Sigmoid colon (tissue), 7 donors: ENCODE data around the gene TREML4. TPM values are rescaled to one million over a fixed set of nuclear protein-coding genes. Genes with fewer than 3 reads are reported as not detected.
"Not testable (repeated sequence)": the region's sequence is repeated elsewhere in the genome, so short reads cannot be mapped to it uniquely, and the experiment has no call there.

Source experiments
- DNase-seq: peaks from one replicate; pipeline ENCODE4 v3.0.0-alpha.2; 2019
- H3K27ac ChIP-seq, 4 donors: fragments of 200-600 bp; sonication (generic); one replicate each; pipeline ENCODE4 v1.5.1; 2016 to 2019; ENCODE audit warnings: mild to moderate bottlenecking in 1 of 4
- H3K27me3 ChIP-seq, 3 donors: fragments of 200-600 bp; sonication (generic); one replicate each; pipeline ENCODE4 v1.5.1; 2019; ENCODE audit warnings: mild to moderate bottlenecking in 1 of 3
- H3K36me3 ChIP-seq, 4 donors: fragments of 200-600 bp; sonication (generic); one replicate each; pipeline ENCODE4 v1.5.1; 2016 to 2019
- H3K4me1 ChIP-seq, 4 donors: fragments of 200-600 bp; sonication (generic); one replicate each; pipeline ENCODE4 v1.5.1; 2017 to 2019
- H3K4me3 ChIP-seq, 4 donors: fragments of 200-600 bp; sonication (generic); one replicate each; pipeline ENCODE4 v1.5.1; 2017 to 2019; ENCODE audit warnings: mild to moderate bottlenecking in 2 of 4, moderate library complexity in 1 of 4
- H3K9me3 ChIP-seq, 4 donors: fragments of 200-600 bp in 3 of 4; sonication (generic) in 3 of 4; one replicate each; pipeline versions ENCODE4 v1.5.1 to v1.6.1; 2013 to 2019
- EP300 ChIP-seq, 4 donors: sonication (generic); formaldehyde crosslinking; IDR thresholded peaks; one replicate each; pipeline ENCODE4 v1.6.1; 2017; ENCODE audit warnings: antibody characterized with exemption in 4 of 4
- POLR2A ChIP-seq, 2 donors: fragments of 450-650 bp; IDR thresholded peaks; one replicate each; pipeline ENCODE4 v1.6.1; 2016; ENCODE audit warnings: antibody characterized with exemption in 2 of 2, mild to moderate bottlenecking in 2 of 2, moderate library complexity in 2 of 2
- POLR2AphosphoS5 ChIP-seq, 4 donors: sonication (generic); formaldehyde crosslinking; IDR thresholded peaks; one replicate each; pipeline ENCODE4 v1.6.1; 2017; ENCODE audit warnings: antibody characterized with exemption in 4 of 4
- WGBS, 2 donors: extraction: QIAGEN DNeasy Blood & Tissue Kit; methylation state at CpG; one replicate each; pipeline ENCODE4 v1.1.7; 2013; 5-methylcytosine and 5-hydroxymethylcytosine counted together
- intact Hi-C: fragments of 100-400 bp; cut with DNase I; formaldehyde crosslinking; loops from one replicate; pipeline ENCODE4 v1.15.1; 2023
- polyA plus RNA-seq, 3 donors: library from polyadenylated mRNA; stranded (reverse); fragments of 200-250 nt; gene quantifications; one replicate each; pipeline ENCODE4 v1.2.3, GENCODE V29; 2013
- total RNA-seq, 4 donors: library from RNA; depleted of rRNA; stranded (reverse); fragments of >200 nt; gene quantifications; one replicate each; pipeline ENCODE4 v1.1.0, GENCODE V29; 2016
- TF ChIP-seq, protein P1 (sequence below), 4 experiments: fragments of 450-650 bp in 3 of 4; fragments of 200-600 bp in 1 of 4; IDR thresholded peaks; one replicate each; pipeline ENCODE4 v1.5.1; 2016 to 2019; ENCODE audit warnings: antibody characterized with exemption in 4 of 4, mild to moderate bottlenecking in 3 of 4, moderate library complexity in 2 of 4
- donor health status: healthy with polysubstance abuse.
- donor health status: Bipolar disorder and iron deficiency.
- donor health status: healthy.

The TREML4 gene
- total and polyA plus RNA-seq, 7 donors, result 0.22 TPM; not detected in 6

- 74 to 86% methylated on average over 7 of the region's 7 CpGs for WGBS, 2 donors
- Histone ChIP-seq H3K4me1 (no peaks in the 10 kb centered on the region), H3K27ac (no peak overlapping the region), H3K9me3 (peaks cover 0 to 2% (median under 1%) of the 10 kb centered on the region in 4 donors), H3K4me3 (no peak overlapping the region), H3K27me3 (peaks cover 0 to 3% (median 0%) of the 10 kb centered on the region in 3 donors), H3K36me3 (no peaks in the 10 kb centered on the region)
- no peak for DNase-seq
- TF ChIP-seq, protein P1, sequence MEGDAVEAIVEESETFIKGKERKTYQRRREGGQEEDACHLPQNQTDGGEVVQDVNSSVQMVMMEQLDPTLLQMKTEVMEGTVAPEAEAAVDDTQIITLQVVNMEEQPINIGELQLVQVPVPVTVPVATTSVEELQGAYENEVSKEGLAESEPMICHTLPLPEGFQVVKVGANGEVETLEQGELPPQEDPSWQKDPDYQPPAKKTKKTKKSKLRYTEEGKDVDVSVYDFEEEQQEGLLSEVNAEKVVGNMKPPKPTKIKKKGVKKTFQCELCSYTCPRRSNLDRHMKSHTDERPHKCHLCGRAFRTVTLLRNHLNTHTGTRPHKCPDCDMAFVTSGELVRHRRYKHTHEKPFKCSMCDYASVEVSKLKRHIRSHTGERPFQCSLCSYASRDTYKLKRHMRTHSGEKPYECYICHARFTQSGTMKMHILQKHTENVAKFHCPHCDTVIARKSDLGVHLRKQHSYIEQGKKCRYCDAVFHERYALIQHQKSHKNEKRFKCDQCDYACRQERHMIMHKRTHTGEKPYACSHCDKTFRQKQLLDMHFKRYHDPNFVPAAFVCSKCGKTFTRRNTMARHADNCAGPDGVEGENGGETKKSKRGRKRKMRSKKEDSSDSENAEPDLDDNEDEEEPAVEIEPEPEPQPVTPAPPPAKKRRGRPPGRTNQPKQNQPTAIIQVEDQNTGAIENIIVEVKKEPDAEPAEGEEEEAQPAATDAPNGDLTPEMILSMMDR (IDR thresholded peaks at IDR 0.05), result no peak
- TF ChIP-seq POLR2AphosphoS5 (IDR thresholded peaks at IDR 0.05), result no peak
- no peak for TF ChIP-seq EP300 (IDR thresholded peaks at IDR 0.05)
- TF ChIP-seq POLR2A (IDR thresholded peaks at IDR 0.05), result no peak
- intact Hi-C loops, result no loop called here
Observed at GRCh38 chr6:41184761-41185160, 43.4 kb upstream of the TREML4 start.

GRCh38 chr6:41186031-41186562 lies 42.1 kb upstream of the TREML4 start:
- intact Hi-C loops, result no loop called here
- WGBS, 2 donors, result 63 to 76% methylated on average over 10 of the region's 10 CpGs
- Histone ChIP-seq H3K4me1 (no peaks in the 10 kb centered on the region), H3K9me3 (peaks cover 0 to 7% (median 2%) of the 10 kb centered on the region in 4 donors), H3K36me3 (no peaks in the 10 kb centered on the region), H3K27me3 (no peaks in the 10 kb centered on the region), H3K4me3 (no peak overlapping the region), H3K27ac (no peak overlapping the region)
- TF ChIP-seq EP300 (IDR thresholded peaks at IDR 0.05) (no peak), POLR2AphosphoS5 (IDR thresholded peaks at IDR 0.05) (no peak), POLR2A (IDR thresholded peaks at IDR 0.05) (no peak)
- TF ChIP-seq, protein P1 (IDR thresholded peaks at IDR 0.05), result no peak
- no peak for DNase-seq

- Histone ChIP-seq H3K4me3 (no peak overlapping the region), H3K27ac (no peak overlapping the region), H3K4me1 (no peaks in the 10 kb centered on the region), H3K27me3 (peaks cover 0 to 10% (median 0%) of the 10 kb centered on the region in 3 donors), H3K36me3 (no peaks in the 10 kb centered on the region), H3K9me3 (peaks cover 0 to 7% (median 2%) of the 10 kb centered on the region in 4 donors)
- no peak for DNase-seq
- WGBS, 2 donors, result 69 to 85% methylated on average over 8 of the region's 8 CpGs
- intact Hi-C loops, result no loop called here
- TF ChIP-seq, protein P1 (IDR thresholded peaks at IDR 0.05), result no peak
- no peak for TF ChIP-seq POLR2A (IDR thresholded peaks at IDR 0.05)
- TF ChIP-seq EP300 (IDR thresholded peaks at IDR 0.05), result no peak
- no peak for TF ChIP-seq POLR2AphosphoS5 (IDR thresholded peaks at IDR 0.05)
Observed at GRCh38 chr6:41187924-41188886, 39.9 kb upstream of the TREML4 start.

GRCh38 chr6:41189046-41189445 lies 39.1 kb upstream of the TREML4 start:
- H3K36me3 ChIP-seq, intact Hi-C loops, H3K4me3 ChIP-seq, H3K9me3 ChIP-seq, DNase-seq, H3K27ac ChIP-seq, H3K4me1 ChIP-seq: not testable (repeated sequence)
- H3K27me3 ChIP-seq, result peaks cover 0 to 10% (median 0%) of the 10 kb centered on the region in 3 donors

- no peaks in the 10 kb centered on the region for H3K36me3 ChIP-seq
- no peak overlapping the region for H3K27ac ChIP-seq
- DNase-seq, result no peak
- TF ChIP-seq POLR2AphosphoS5 (IDR thresholded peaks at IDR 0.05), result no peak
- no peak for TF ChIP-seq POLR2A (IDR thresholded peaks at IDR 0.05)
- TF ChIP-seq, protein P1 (IDR thresholded peaks at IDR 0.05), result no peak
- TF ChIP-seq EP300 (IDR thresholded peaks at IDR 0.05), result no peak
- intact Hi-C loops, result no loop called here
- peaks cover 0 to 17% (median 0%) of the 10 kb centered on the region in 3 donors for H3K27me3 ChIP-seq
- H3K9me3 ChIP-seq, result peaks cover 0 to 7% (median 2%) of the 10 kb centered on the region in 4 donors
- no peaks in the 10 kb centered on the region for H3K4me1 ChIP-seq
- H3K4me3 ChIP-seq, result no peak overlapping the region
- 94% methylated on average over 2 of the region's 2 CpGs for WGBS, 2 donors
Observed at GRCh38 chr6:41189967-41190366, 38.2 kb upstream of the TREML4 start.
